Ovary (tissue), 9 donors: Measurements from ENCODE around the gene CPT1B. TPM values are rescaled to one million over a fixed set of nuclear protein-coding genes. Genes with fewer than 3 reads are reported as not detected.

Experiments
- DNase-seq, 5 donors: peaks; one replicate each; pipeline ENCODE4 v3.0.0-alpha.2; 2019 to 2020
- H3K27ac ChIP-seq, 2 donors: fragments of 200-600 bp; one replicate each; pipeline versions ENCODE4 v1.5.1 to v1.8.0; 2019 to 2022
- H3K27me3 ChIP-seq: fragments of 200-600 bp; one replicate; pipeline ENCODE4 v1.8.0; 2022
- H3K36me3 ChIP-seq: fragments of 200-600 bp; sonication (generic); one replicate; pipeline ENCODE4 v1.5.1; 2019
- H3K4me1 ChIP-seq: one replicate; pipeline ENCODE4 v1.8.1; 2013; ENCODE audit warnings: mild to moderate bottlenecking, moderate library complexity; ENCODE audit not compliant: insufficient read depth
- H3K4me3 ChIP-seq: fragments of 200-600 bp; sonication (generic); one replicate; pipeline ENCODE4 v1.5.1; 2017
- H3K9me3 ChIP-seq, 2 donors: fragments of 200-600 bp in 1 of 2; sonication (generic) in 1 of 2; one replicate each; pipeline versions ENCODE4 v1.5.1 to v1.8.1; 2013 to 2019; ENCODE audit warnings: mild to moderate bottlenecking in 1 of 2, moderate library complexity in 1 of 2
- CTCF ChIP-seq, 3 donors: fragments of 450-650 bp in 2 of 3; fragments of 200-600 bp in 1 of 3; IDR thresholded peaks; one replicate each; pipeline versions ENCODE4 v1.5.1 to v1.8.0; 2016 to 2022; ENCODE audit warnings: antibody characterized with exemption in 3 of 3, mild to moderate bottlenecking in 1 of 3
- EP300 ChIP-seq: sonication (generic); formaldehyde crosslinking; IDR thresholded peaks from one replicate; pipeline ENCODE4 v1.6.1; 2017; ENCODE audit warnings: antibody characterized with exemption
- POLR2A ChIP-seq: fragments of 450-650 bp; IDR thresholded peaks from one replicate; pipeline ENCODE4 v1.6.1; 2017; ENCODE audit warnings: antibody characterized with exemption, mild to moderate bottlenecking, moderate library complexity
- WGBS, 3 donors: extraction: QIAGEN DNeasy Blood & Tissue Kit in 1 of 3; methylation state at CpG; one replicate each; pipeline versions ENCODE4 v1.1.5 to v1.1.7; 2013 to 2017; 5-methylcytosine and 5-hydroxymethylcytosine counted together
- intact Hi-C, 4 donors: fragments of 100-400 bp; cut with DNase I; formaldehyde crosslinking; loops; one replicate each; pipeline versions ENCODE4 v1.11.0 to v1.15.1; 2022 to 2023
- polyA plus RNA-seq, 2 donors: library from polyadenylated mRNA; stranded (reverse); fragments of 200-250 nt in 1 of 2; fragments of 350-450 nt in 1 of 2; fragmentation: Illumina TruSeq in 1 of 2; extraction: RNeasy Lipid Tissue Mini Kit (QIAGEN cat#74804) in 1 of 2; gene quantifications; one replicate each; pipeline ENCODE4 v1.2.3, GENCODE V29; 2013 to 2014
- total RNA-seq, 7 donors: library from RNA; depleted of rRNA in 2 of 7; stranded (reverse); fragments of >200 nt in 2 of 7; fragmentation: NEBNext Ultra II Directional in 3 of 7; extraction: Animal tissue kit (Norgen Biotek cat#: 25700) in 3 of 7; gene quantifications; one replicate each; pipeline versions ENCODE4 v1.1.0 to v1.2.4, GENCODE V29; 2016 to 2023
- donor health status: DM: no; HTN: no; CAD: no; lungs with moderate emphysema.
- donor health status: DM: no; HTN: no; CAD: no.
- donor health status: Bipolar disorder and iron deficiency.
- donor health status: DM: yes; HTN: yes; CAD: no.
- donor health status: DM: no; HTN: no; CAD: no.
- donor health status: DM: yes; HTN: yes; CAD: no.

The CPT1B gene
- total and polyA plus RNA-seq, 9 donors = 2.5 to 10.6 (median 4.4) TPM

DNA sequence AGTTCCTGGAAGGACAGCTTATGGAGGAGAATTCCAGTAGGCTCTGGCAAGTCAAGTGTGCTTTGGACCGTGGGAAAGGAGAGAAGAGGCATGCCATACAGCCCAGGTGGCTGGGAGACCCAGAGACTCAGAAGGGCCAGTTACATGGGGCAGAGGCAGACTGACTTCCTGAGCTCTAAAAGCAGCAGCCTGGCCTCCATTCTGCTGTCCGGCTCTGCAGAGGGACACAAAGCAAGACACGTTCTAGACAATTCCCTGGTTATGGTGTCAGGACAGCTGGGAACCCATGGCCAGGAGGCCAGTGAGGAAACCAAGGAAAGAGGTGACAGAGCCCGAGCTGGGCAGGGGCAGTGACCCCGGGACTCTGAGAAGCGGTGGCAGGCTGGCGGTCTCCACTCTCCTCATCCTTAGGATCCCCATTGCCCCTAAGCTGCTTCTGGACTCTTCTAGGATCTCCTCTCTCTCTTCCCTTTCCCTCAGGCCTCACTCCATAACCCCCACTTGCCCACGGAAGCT, 2.7 kb downstream of the CPT1B start:
- Histone ChIP-seq H3K27me3 (no peaks in the 10 kb centered on the region), H3K27ac (no peak overlapping the region), H3K36me3 (no peaks in the 10 kb centered on the region), H3K4me1 (peaks cover 9% of the 10 kb centered on the region), H3K9me3 (no peaks in the 10 kb centered on the region), H3K4me3 (no peak overlapping the region)
- TF ChIP-seq CTCF (IDR thresholded peaks at IDR 0.05) = no peak
- no peak for TF ChIP-seq POLR2A
- no peak for TF ChIP-seq EP300
- no peak for DNase-seq
- 72 to 80% (median 77%) methylated on average over 8 of the region's 8 CpGs for WGBS, 3 donors
- intact Hi-C loops = no loop called here

GRCh38 chr22:50574383-50574755, 3.9 kb downstream of the CPT1B start:
- Histone ChIP-seq H3K9me3 (no peaks in the 10 kb centered on the region), H3K4me3 (no peak overlapping the region), H3K36me3 (no peaks in the 10 kb centered on the region), H3K4me1 (peaks cover 9% of the 10 kb centered on the region), H3K27me3 (no peaks in the 10 kb centered on the region), H3K27ac (no peak overlapping the region)
- no peak for DNase-seq
- intact Hi-C loops = no loop called here
- TF ChIP-seq POLR2A (no peak), CTCF (IDR thresholded peaks at IDR 0.05) (no peak), EP300 (no peak)
- WGBS, 3 donors = 84 to 89% (median 87%) methylated on average over 11 of the region's 11 CpGs

DNA sequence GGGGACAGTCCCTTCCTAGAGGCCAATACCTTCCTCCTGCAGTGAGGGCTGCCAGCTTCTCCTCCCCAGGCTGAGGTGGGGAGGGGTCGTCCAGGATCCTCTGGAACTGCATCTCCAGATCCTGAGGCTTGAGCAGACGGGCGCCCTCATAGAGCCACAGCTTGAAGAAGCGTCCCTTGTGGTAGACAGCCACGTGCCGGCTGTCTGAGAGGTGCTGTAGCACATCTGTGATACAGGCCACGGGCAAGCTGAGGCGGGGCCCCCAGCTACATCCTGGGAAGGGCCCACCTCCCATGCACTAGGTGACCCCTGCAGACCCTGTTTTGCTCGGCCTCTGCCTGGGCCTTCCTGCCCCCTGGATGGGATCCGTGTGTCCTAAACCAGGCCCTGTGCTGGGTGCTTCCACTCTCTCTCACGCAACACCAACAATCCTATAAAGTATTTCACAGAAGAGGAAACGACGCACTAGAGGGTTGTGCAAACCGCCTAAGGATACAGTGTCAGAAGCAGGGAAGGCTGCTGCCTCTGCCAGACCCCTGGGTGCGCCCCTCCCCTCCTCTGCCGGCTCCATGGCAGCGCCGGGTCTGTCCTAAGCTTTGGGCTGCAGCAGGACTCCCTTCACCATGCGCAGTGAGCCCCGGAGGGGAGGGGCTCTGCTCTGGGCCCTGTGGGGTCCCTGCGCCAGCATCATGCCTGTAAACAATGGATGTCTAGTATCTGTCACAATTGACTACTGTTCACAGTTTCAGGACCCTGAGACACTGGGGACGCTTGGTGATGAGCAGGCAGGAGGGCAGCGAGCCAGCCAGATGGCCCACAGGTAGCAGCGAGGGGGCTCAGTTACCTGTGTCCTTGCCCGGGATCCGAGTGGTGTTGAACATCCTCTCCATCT, 4.5 kb downstream of the CPT1B start:
- H3K27ac ChIP-seq = no peak overlapping the region
- H3K36me3 ChIP-seq = no peaks in the 10 kb centered on the region
- H3K4me1 ChIP-seq = peaks cover 9% of the 10 kb centered on the region
- no peaks in the 10 kb centered on the region for H3K9me3 ChIP-seq
- TF ChIP-seq CTCF (IDR thresholded peaks at IDR 0.05) = no peak
- no peak for TF ChIP-seq EP300
- TF ChIP-seq POLR2A = no peak
- 80 to 87% (median 80%) methylated on average over 25 to 26 of the region's 26 CpGs for WGBS, 3 donors
- no peak for DNase-seq
- no peak overlapping the region for H3K4me3 ChIP-seq
- H3K27me3 ChIP-seq = no peaks in the 10 kb centered on the region
- intact Hi-C loops = no loop called here

- Histone ChIP-seq H3K4me3 (no peak overlapping the region), H3K27me3 (no peaks in the 10 kb centered on the region), H3K4me1 (peaks cover 2% of the 10 kb centered on the region), H3K9me3 (no peaks in the 10 kb centered on the region), H3K27ac (no peak overlapping the region), H3K36me3 (no peaks in the 10 kb centered on the region)
- intact Hi-C loops = no loop called here
- DNase-seq = no peak
- TF ChIP-seq POLR2A (no peak), EP300 (no peak), CTCF (IDR thresholded peaks at IDR 0.05) (no peak)
- 88 to 93% (median 88%) methylated on average over 11 of the region's 11 CpGs for WGBS, 3 donors
Observed at GRCh38 chr22:50572965-50573364, 5.3 kb downstream of the CPT1B start.
